ENCODE data around the gene CYB5R4. TPM values are rescaled to one million over a fixed set of nuclear protein-coding genes. Genes with fewer than 3 reads are reported as not detected.

CYB5R4 gene
- total RNA-seq, 2 donors from 2014 or later, result 4.0 to 9.6 TPM

DNA sequence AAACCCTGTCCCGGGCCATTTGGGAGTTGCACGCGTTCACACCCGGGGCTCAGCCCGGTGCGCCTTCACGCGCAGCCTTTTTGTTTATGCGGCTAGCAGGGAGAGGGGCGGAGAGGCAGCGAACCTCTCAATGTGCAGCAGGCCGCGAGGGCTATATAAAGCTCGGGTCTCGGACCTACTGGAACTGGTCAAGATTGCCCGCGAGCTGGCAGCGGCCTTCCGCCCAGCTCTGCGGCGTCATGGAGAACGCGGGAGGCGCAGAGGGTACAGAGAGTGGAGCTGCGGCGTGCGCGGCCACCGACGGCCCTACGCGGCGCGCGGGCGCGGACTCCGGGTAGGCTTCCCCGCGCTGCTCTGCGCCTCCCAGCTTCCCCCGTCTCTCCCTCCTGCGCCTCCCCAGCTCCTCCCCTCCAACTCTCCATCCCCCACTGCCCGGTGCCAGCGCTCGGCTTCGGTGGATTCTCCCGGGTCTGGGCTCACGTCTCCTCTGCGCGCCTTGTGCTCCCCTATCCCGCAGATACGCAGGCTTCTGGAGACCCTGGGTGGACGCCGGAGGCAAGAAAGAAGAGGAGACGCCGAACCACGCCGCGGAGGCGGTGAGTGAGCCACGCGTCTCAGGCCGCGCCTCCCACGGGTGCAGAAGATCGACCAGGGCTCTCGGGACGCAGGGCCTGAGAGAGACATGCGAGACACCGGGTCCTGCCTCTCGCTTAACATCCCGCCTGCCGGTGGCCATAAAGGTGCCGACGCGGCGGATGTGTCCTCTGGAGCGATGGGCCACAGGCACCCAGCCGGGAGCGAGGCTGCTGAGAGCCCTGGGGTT is 6.1 kb upstream of the CYB5R4 start, which contains the start of gene RIPPLY2:
Gene RIPPLY2 (plus strand): TSS at position 183 of the 823 bp plus-strand sequence. CDS start 57 bp downstream, at position 240.
- Histone ChIP-seq H3K4me1 (peaks cover 15% of the 10 kb centered on the region), H3K4me3 (peak within 1 kb of the TSS in 1 of 2 donors; percentile 14), H3K27me3 (no peaks in the 10 kb centered on the region), H3K27ac (no peak within 1 kb of the TSS), H3K9me3 (no peaks in the 10 kb centered on the region), H3K36me3 (replicated peaks in 1 of 2; ENCODE audit: insufficient read depth in 1 of 2, low read depth in 2 of 2) (no peaks in the 10 kb centered on the region)
- intact Hi-C loops (cut with DNase I), result no loop called here
- WGBS, 2 donors, result 1% methylated on average over 22 to 81 of the region's 81 CpGs
- peak; percentile 71 for ATAC-seq
- peak in 1 of 3 donors; percentile 21 for TF ChIP-seq POLR2A (IDR thresholded peaks at IDR 0.05)
- TF ChIP-seq, protein P1, sequence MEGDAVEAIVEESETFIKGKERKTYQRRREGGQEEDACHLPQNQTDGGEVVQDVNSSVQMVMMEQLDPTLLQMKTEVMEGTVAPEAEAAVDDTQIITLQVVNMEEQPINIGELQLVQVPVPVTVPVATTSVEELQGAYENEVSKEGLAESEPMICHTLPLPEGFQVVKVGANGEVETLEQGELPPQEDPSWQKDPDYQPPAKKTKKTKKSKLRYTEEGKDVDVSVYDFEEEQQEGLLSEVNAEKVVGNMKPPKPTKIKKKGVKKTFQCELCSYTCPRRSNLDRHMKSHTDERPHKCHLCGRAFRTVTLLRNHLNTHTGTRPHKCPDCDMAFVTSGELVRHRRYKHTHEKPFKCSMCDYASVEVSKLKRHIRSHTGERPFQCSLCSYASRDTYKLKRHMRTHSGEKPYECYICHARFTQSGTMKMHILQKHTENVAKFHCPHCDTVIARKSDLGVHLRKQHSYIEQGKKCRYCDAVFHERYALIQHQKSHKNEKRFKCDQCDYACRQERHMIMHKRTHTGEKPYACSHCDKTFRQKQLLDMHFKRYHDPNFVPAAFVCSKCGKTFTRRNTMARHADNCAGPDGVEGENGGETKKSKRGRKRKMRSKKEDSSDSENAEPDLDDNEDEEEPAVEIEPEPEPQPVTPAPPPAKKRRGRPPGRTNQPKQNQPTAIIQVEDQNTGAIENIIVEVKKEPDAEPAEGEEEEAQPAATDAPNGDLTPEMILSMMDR (IDR thresholded peaks at IDR 0.05), result no peak
- peak in 3 of 4 donors; percentile 19 to 41 (median 19) for DNase-seq

DNA sequence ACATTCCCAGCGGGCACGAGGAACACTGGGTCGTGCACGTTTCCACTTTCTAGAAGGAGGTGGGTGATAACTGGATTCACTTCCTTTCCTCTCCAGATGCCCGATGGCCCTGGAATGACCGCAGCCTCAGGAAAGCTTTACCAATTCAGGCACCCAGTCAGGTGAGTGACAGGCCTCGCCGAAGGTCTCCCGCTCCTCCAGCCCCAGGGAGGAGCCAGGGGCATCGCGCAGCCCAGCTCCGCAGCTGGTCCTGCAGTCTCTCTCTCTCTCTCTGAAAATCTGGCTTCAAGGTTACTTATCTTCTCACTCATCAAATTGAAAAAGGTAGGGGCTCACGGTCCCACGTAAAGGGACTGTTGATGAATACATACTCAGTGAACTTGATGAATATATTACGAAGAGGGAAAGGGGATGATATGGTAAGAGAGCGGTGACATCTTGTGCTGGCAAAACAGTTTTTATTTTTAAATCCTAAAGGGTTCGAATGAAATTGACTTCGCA is 5.4 kb upstream of the CYB5R4 start:
- no peak overlapping the region for H3K4me3 ChIP-seq
- intact Hi-C loops (cut with DNase I), result no loop called here
- no peaks in the 10 kb centered on the region for H3K27me3 ChIP-seq
- 8 to 14% methylated on average over 14 to 18 of the region's 18 CpGs for WGBS, 2 donors
- ATAC-seq (no peak), DNase-seq (no peak)
- no peaks in the 10 kb centered on the region for H3K9me3 ChIP-seq
- no peak overlapping the region for H3K27ac ChIP-seq
- H3K36me3 ChIP-seq (replicated peaks in 1 of 2; ENCODE audit: insufficient read depth in 1 of 2, low read depth in 2 of 2), result no peaks in the 10 kb centered on the region
- TF ChIP-seq POLR2A (IDR thresholded peaks at IDR 0.05), result no peak
- TF ChIP-seq, protein P1 (IDR thresholded peaks at IDR 0.05), result no peak
- peaks cover 18% of the 10 kb centered on the region for H3K4me1 ChIP-seq

DNA sequence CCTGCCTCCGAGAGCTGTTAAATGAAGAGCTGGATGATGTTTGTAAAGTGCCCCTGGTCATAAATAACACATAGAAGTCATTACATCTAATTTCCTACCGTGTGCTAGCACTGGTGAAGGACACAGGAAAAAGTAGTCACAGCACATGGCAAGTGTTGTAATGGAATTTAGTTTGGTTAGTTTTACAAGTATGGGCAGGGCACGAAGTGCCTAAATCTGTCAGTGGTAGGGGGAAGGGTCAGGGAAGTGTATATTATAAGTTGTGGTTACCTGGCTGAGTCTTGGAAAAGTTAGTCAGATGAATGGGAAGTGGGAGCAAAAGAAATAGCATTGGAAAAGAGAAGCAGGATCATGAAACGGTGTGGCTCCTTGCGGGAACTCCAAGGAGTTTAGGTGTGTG is 4.7 kb upstream of the CYB5R4 start:
- intact Hi-C loops (cut with DNase I), result no loop called here
- no peaks in the 10 kb centered on the region for H3K9me3 ChIP-seq
- H3K4me1 ChIP-seq, result peaks cover 20% of the 10 kb centered on the region
- no peaks in the 10 kb centered on the region for H3K27me3 ChIP-seq
- DNase-seq (no peak), ATAC-seq (no peak)
- H3K36me3 ChIP-seq (replicated peaks in 1 of 2; ENCODE audit: insufficient read depth in 1 of 2, low read depth in 2 of 2), result no peaks in the 10 kb centered on the region
- 39 to 50% methylated on average over 5 of the region's 5 CpGs for WGBS, 2 donors
- H3K27ac ChIP-seq, result no peak overlapping the region
- H3K4me3 ChIP-seq, result no peak overlapping the region
- no peak for TF ChIP-seq POLR2A (IDR thresholded peaks at IDR 0.05)
- TF ChIP-seq, protein P1 (IDR thresholded peaks at IDR 0.05), result no peak

DNA sequence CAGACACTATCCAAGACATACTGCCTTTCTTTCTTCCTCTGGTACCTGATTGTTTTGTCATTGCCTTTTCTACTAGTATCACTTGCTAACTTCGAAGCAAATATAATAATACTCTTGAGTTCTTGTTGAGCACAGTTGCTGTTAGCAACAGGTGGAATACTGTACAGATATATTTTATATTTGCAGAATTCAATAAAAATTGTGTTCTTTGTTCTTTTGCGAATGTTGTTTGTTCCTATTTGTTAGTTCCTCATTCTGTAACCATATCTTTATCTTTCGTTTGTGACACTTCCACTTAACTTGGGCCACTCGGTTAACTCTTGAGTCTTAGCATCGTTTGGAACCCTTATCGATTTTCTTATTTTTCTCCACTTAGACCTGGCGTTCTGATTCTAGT is 868 bp downstream of the CYB5R4 start:
- TF ChIP-seq POLR2A (IDR thresholded peaks at IDR 0.05), result no peak
- TF ChIP-seq, protein P1 (IDR thresholded peaks at IDR 0.05), result no peak
- H3K4me1 ChIP-seq, result peaks cover 19% of the 10 kb centered on the region
- no peak for ATAC-seq
- peak overlapping the region in 1 of 4 donors; percentile 87 for H3K27ac ChIP-seq
- intact Hi-C loops (cut with DNase I), result no loop called here
- no peak for DNase-seq
- WGBS, 2 donors, result 9 to 11% methylated on average over 7 of the region's 7 CpGs
- peak overlapping the region; percentile 18 to 50 for H3K4me3 ChIP-seq
- H3K27me3 ChIP-seq, result no peaks in the 10 kb centered on the region
- no peaks in the 10 kb centered on the region for H3K9me3 ChIP-seq
- peaks cover 0 to 8% of the 10 kb centered on the region in 2 donors for H3K36me3 ChIP-seq (replicated peaks in 1 of 2; ENCODE audit: insufficient read depth in 1 of 2, low read depth in 2 of 2)
